Upper lobe of left lung (tissue), 4 donors: ENCODE measurements around the gene GALM.
"Not testable (repeated sequence)": the region's sequence is repeated elsewhere in the genome, so short reads cannot be mapped to it uniquely, and the experiment has no call there.

Experiments used
- POLR2A ChIP-seq, 4 donors: fragments of 450-650 bp; IDR thresholded peaks; one replicate each; pipeline ENCODE4 v1.5.1; 2016 to 2017; ENCODE audit warnings: antibody characterized with exemption in 4 of 4, mild to moderate bottlenecking in 2 of 4
- TF ChIP-seq, protein P1 (sequence below), 6 experiments: fragments of 450-650 bp in 4 of 6; fragments of 200-600 bp in 2 of 6; sonication (generic) in 2 of 6; IDR thresholded peaks; one replicate each; pipeline ENCODE4 v1.5.1; 2016 to 2019; ENCODE audit warnings: antibody characterized with exemption in 6 of 6

DNA sequence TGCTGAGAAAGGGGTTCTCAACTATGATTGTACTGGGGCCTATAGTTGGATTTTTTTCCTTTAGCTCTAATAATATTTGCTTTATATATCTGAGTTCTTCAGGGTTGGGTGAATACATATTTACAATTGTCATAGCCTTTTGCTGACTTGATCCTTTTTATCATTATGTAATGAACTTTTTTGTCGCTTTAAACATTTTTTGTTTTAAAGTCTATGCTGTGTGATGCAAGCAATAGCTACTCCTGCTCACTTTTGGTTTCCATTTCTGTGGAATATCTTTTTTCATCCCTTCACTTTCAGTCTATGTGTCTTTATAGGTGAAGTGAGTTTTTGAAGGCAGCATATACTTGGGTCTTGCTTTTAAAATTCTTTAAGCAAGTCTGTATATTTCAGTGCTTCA lies 49.0 kb downstream of the GALM start:
- TF ChIP-seq, protein P1, sequence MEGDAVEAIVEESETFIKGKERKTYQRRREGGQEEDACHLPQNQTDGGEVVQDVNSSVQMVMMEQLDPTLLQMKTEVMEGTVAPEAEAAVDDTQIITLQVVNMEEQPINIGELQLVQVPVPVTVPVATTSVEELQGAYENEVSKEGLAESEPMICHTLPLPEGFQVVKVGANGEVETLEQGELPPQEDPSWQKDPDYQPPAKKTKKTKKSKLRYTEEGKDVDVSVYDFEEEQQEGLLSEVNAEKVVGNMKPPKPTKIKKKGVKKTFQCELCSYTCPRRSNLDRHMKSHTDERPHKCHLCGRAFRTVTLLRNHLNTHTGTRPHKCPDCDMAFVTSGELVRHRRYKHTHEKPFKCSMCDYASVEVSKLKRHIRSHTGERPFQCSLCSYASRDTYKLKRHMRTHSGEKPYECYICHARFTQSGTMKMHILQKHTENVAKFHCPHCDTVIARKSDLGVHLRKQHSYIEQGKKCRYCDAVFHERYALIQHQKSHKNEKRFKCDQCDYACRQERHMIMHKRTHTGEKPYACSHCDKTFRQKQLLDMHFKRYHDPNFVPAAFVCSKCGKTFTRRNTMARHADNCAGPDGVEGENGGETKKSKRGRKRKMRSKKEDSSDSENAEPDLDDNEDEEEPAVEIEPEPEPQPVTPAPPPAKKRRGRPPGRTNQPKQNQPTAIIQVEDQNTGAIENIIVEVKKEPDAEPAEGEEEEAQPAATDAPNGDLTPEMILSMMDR (IDR thresholded peaks at IDR 0.05) = not testable (repeated sequence)
- TF ChIP-seq POLR2A (IDR thresholded peaks at IDR 0.05) = not testable (repeated sequence)
